ENCODE measurements around the gene GFI1B. TPM values are rescaled to one million over a fixed set of nuclear protein-coding genes. Genes with fewer than 3 reads are reported as not detected.

Gene GFI1B
- polyA plus RNA-seq, 1 donor from 2014 or later, result not detected

- peaks cover 16% of the 10 kb centered on the region for H3K27me3 ChIP-seq (ENCODE audit: insufficient read depth, low read depth, low read length)
- H3K27ac ChIP-seq (ENCODE audit: low read length), result no peak overlapping the region
- no peaks in the 10 kb centered on the region for H3K79me2 ChIP-seq (replicated peaks; ENCODE audit: insufficient read depth, low read length)
- H3K9ac ChIP-seq (ENCODE audit: low read length), result no peak overlapping the region
- no peaks in the 10 kb centered on the region for H3K9me3 ChIP-seq (ENCODE audit: low read length)
- no peaks in the 10 kb centered on the region for H4K20me1 ChIP-seq (ENCODE audit: insufficient read depth)
- no peak overlapping the region for H3K4me2 ChIP-seq (ENCODE audit: low read length)
- TF ChIP-seq EP300 (conservative IDR thresholded peaks at IDR 0.05; ENCODE audit: poor library complexity, severe bottlenecking) (no peak), RAD21 (conservative IDR thresholded peaks at IDR 0.05) (no peak), POLR2AphosphoS5 (IDR thresholded peaks at IDR 0.05) (no peak), CTCF (IDR thresholded peaks at IDR 0.05; ENCODE audit: poor library complexity, severe bottlenecking) (no peak)
- no peaks in the 10 kb centered on the region for H3K36me3 ChIP-seq (ENCODE audit: insufficient read depth, low read length)
- H2AFZ ChIP-seq (ENCODE audit: low read depth, low read length), result no peak overlapping the region
- no peaks in the 10 kb centered on the region for H3F3A ChIP-seq (ENCODE audit: insufficient read depth, low read length, poor library complexity, severe bottlenecking)
- H3K9me2 ChIP-seq (ENCODE audit: insufficient read depth, low read length), result no peaks in the 10 kb centered on the region
- no peak overlapping the region for H3K4me3 ChIP-seq (ENCODE audit: low read length)
Measured at GRCh38 chr9:132973166-132973565, 5.3 kb upstream of the GFI1B start.

GRCh38 chr9:132973713-132974112 is 4.8 kb upstream of the GFI1B start:
- Histone ChIP-seq H3K9me2 (ENCODE audit: insufficient read depth, low read length) (no peaks in the 10 kb centered on the region), H2AFZ (ENCODE audit: low read depth, low read length) (no peak overlapping the region), H3F3A (ENCODE audit: insufficient read depth, low read length, poor library complexity, severe bottlenecking) (no peaks in the 10 kb centered on the region), H3K4me3 (ENCODE audit: low read length) (no peak overlapping the region), H3K27ac (ENCODE audit: low read length) (no peak overlapping the region), H3K4me2 (ENCODE audit: low read length) (no peak overlapping the region), H4K20me1 (ENCODE audit: insufficient read depth) (no peaks in the 10 kb centered on the region), H3K36me3 (ENCODE audit: insufficient read depth, low read length) (no peaks in the 10 kb centered on the region), H3K79me2 (replicated peaks; ENCODE audit: insufficient read depth, low read length) (no peaks in the 10 kb centered on the region), H3K27me3 (ENCODE audit: insufficient read depth, low read depth, low read length) (peaks cover 22% of the 10 kb centered on the region), H3K9me3 (ENCODE audit: low read length) (no peaks in the 10 kb centered on the region), H3K9ac (ENCODE audit: low read length) (no peak overlapping the region)
- TF ChIP-seq TAF1 (IDR thresholded peaks at IDR 0.05; ENCODE audit: low read depth), result no peak

- Histone ChIP-seq H3K36me3 (ENCODE audit: insufficient read depth, low read length) (no peaks in the 10 kb centered on the region), H3K9me3 (ENCODE audit: low read length) (no peaks in the 10 kb centered on the region), H2AFZ (ENCODE audit: low read depth, low read length) (no peak overlapping the region), H3K4me2 (ENCODE audit: low read length) (no peak overlapping the region), H3K4me3 (ENCODE audit: low read length) (no peak overlapping the region), H4K20me1 (ENCODE audit: insufficient read depth) (no peaks in the 10 kb centered on the region), H3K9ac (ENCODE audit: low read length) (no peak overlapping the region), H3K79me2 (replicated peaks; ENCODE audit: insufficient read depth, low read length) (no peaks in the 10 kb centered on the region), H3K9me2 (ENCODE audit: insufficient read depth, low read length) (no peaks in the 10 kb centered on the region), H3F3A (ENCODE audit: insufficient read depth, low read length, poor library complexity, severe bottlenecking) (no peaks in the 10 kb centered on the region), H3K27me3 (ENCODE audit: insufficient read depth, low read depth, low read length) (peaks cover 37% of the 10 kb centered on the region), H3K27ac (ENCODE audit: low read length) (no peak overlapping the region)
- TF ChIP-seq EZH2 (IDR thresholded peaks at IDR 0.05; ENCODE audit: borderline replicate concordance, insufficient read depth, low read length, poor library complexity, severe bottlenecking), result no peak
- no peak for TF ChIP-seq EP300 (conservative IDR thresholded peaks at IDR 0.05; ENCODE audit: poor library complexity, severe bottlenecking)
- TF ChIP-seq MXI1 (conservative IDR thresholded peaks at IDR 0.05; ENCODE audit: poor library complexity, severe bottlenecking), result no peak
- no peak for TF ChIP-seq POLR2AphosphoS5 (IDR thresholded peaks at IDR 0.05)
- TF ChIP-seq CTCF (IDR thresholded peaks at IDR 0.05; ENCODE audit: poor library complexity, severe bottlenecking), result no peak
- TF ChIP-seq SMC3 (conservative IDR thresholded peaks at IDR 0.05; ENCODE audit: poor library complexity), result no peak
- TF ChIP-seq TAF1 (IDR thresholded peaks at IDR 0.05; ENCODE audit: low read depth), result no peak
- no peak for TF ChIP-seq REST (IDR thresholded peaks at IDR 0.05; ENCODE audit: borderline replicate concordance)
- TF ChIP-seq RAD21 (conservative IDR thresholded peaks at IDR 0.05), result no peak
Measured at GRCh38 chr9:132975961-132976360, 2.5 kb upstream of the GFI1B start.
